Measurements from ENCODE around the gene AMHR2. TPM values are rescaled to one million over a fixed set of nuclear protein-coding genes. Genes with fewer than 3 reads are reported as not detected.
"Not testable (repeated sequence)": the region's sequence is repeated elsewhere in the genome, so short reads cannot be mapped to it uniquely, and the experiment has no call there.

Gene AMHR2
- total and polyA plus RNA-seq, 9 of the 15 experiments (the other 6 are each of a cell fraction or from before 2014, with no cell fraction given): 8.9 to 49.7 (median 19.3) TPM

DNA sequence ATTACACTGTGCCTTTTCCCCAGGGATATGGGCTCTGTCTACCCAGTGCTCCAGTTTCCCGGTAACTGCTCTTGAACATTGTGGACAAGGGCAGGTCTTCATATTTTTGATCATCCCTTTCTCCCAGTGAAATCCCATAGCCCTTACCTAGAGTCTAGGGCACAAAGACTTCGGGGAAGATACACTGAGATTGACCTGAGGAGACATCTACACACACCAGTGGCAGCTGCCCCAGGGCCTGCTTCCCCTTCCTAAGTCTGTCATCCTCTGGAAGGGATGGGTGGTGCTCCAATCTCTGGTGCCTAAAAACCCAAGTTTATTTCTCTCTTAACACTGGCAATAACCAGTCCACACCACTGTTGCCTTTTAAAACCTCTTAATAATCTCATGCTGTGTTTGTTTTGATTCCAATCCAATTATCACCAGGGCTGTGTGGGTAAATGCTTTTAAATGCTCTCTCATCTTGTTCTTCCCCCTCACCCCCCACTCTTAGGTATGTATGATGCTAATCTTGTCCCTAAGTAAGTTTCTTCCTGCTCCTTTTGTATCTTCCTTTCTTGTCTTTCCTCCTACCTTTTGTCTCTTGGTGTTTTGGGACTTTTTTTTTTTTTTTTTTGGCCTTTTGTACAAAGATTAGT lies 7.8 kb upstream of the AMHR2 start:
- BruUV-seq (replicated peaks); H3K9me1 ChIP-seq (ENCODE audit: control insufficient read depth, insufficient read depth, low read length); H3K27me3 ChIP-seq (ENCODE audit: control insufficient read depth in 2 of 2, insufficient read depth in 2 of 2, low read length in 2 of 2); H3K4me2 ChIP-seq (ENCODE audit: insufficient read depth, low read length); DNase-seq (ENCODE audit: extremely low read depth in 1 of 4, low spot score in 3 of 4); FAIRE-seq; H3K9me3 ChIP-seq (replicated peaks; ENCODE audit: control insufficient read depth, insufficient read depth, low read depth, low read length); H4K20me1 ChIP-seq (replicated peaks; ENCODE audit: control insufficient read depth, insufficient read depth, low read length); H3K27ac ChIP-seq (ENCODE audit: extremely low read depth, low read depth, low read length); H2AFZ ChIP-seq (ENCODE audit: low read depth, low read length); intact Hi-C loops (cut with micrococcal nuclease); in situ Hi-C loops (cut with MboI); H3K4me3 ChIP-seq; H3K79me2 ChIP-seq (ENCODE audit: control insufficient read depth, insufficient read depth, low read length); H3K9ac ChIP-seq (ENCODE audit: insufficient read depth in 1 of 2, low read depth in 2 of 2, low read length in 2 of 2): not testable (repeated sequence)
- TF ChIP-seq POLR2A (conservative IDR thresholded peaks at IDR 0.05): peak; percentile 9; the same call in 1 of the 2 replicates
- Histone ChIP-seq H3K36me3 (ENCODE audit: control insufficient read depth, insufficient read depth, low read length) (peaks cover 31% of the 10 kb centered on the region), H3K4me1 (replicated peaks in 1 of 2; ENCODE audit: control insufficient read depth in 2 of 2, insufficient read depth in 2 of 2, low read length in 2 of 2) (peaks cover 7 to 21% of the 10 kb centered on the region in 2 experiments)
- CTCF ChIA-PET (ENCODE audit: low intra/inter-chr PET ratio): interaction anchor here (0.6 kb wide), 1 partner anchor 20 kb away, joined by 3 read pairs; no protein-coding TSS in a partner anchor
- peak; percentile 64 for ATAC-seq
- WGBS (ENCODE audit: insufficient coverage, low coverage, missing lambda C conversion rate): 51% methylated on average over 2 of the region's 2 CpGs
- POLR2A ChIA-PET: interaction anchor here (1.0 to 2.7 kb wide), 4 partner anchors 10 to 54 kb away, joined by 4 to 13 read pairs (median 8); no protein-coding TSS in a partner anchor

- ATAC-seq; BruUV-seq (replicated peaks); intact Hi-C loops (cut with micrococcal nuclease); CTCF ChIA-PET (ENCODE audit: low intra/inter-chr PET ratio); H3K79me2 ChIP-seq (ENCODE audit: control insufficient read depth, insufficient read depth, low read length); H3K9me1 ChIP-seq (ENCODE audit: control insufficient read depth, insufficient read depth, low read length); H3K27ac ChIP-seq (ENCODE audit: extremely low read depth, low read depth, low read length); H4K20me1 ChIP-seq (replicated peaks; ENCODE audit: control insufficient read depth, insufficient read depth, low read length); DNase-seq (ENCODE audit: extremely low read depth in 1 of 4, low spot score in 3 of 4); H2AFZ ChIP-seq (ENCODE audit: low read depth, low read length); H3K4me2 ChIP-seq (ENCODE audit: insufficient read depth, low read length); in situ Hi-C loops (cut with MboI); H3K27me3 ChIP-seq (ENCODE audit: control insufficient read depth in 2 of 2, insufficient read depth in 2 of 2, low read length in 2 of 2); FAIRE-seq; H3K4me3 ChIP-seq; H3K9ac ChIP-seq (ENCODE audit: insufficient read depth in 1 of 2, low read depth in 2 of 2, low read length in 2 of 2); H3K9me3 ChIP-seq (replicated peaks; ENCODE audit: control insufficient read depth, insufficient read depth, low read depth, low read length): not testable (repeated sequence)
- Histone ChIP-seq H3K4me1 (replicated peaks in 1 of 2; ENCODE audit: control insufficient read depth in 2 of 2, insufficient read depth in 2 of 2, low read length in 2 of 2) (peaks cover 17 to 26% of the 10 kb centered on the region in 2 experiments), H3K36me3 (ENCODE audit: control insufficient read depth, insufficient read depth, low read length) (peaks cover 17% of the 10 kb centered on the region; the same call in 2 of the 3 replicates)
- 79% methylated on average over 7 of the region's 9 CpGs for WGBS (ENCODE audit: insufficient coverage, low coverage, missing lambda C conversion rate)
- POLR2A ChIA-PET: interaction anchor here (0.6 to 1.6 kb wide), 3 partner anchors 34 to 62 kb away, joined by 3 to 7 read pairs (median 3); no protein-coding TSS in a partner anchor
- TF ChIP-seq PKNOX1 (IDR thresholded peaks at IDR 0.05) (peak; percentile 24; the same call in 1 of the 2 replicates), ZNF384 (IDR thresholded peaks at IDR 0.05; ENCODE audit: low read depth, low read length) (0 out of 2 replicates have a peak, but pooled peaks have one; percentile 7)
These were observed 6.3 kb upstream of the AMHR2 start for GRCh38 chr12:53417291-53417816.

Data from K562 (cell line).